HG02884 (cell line): ENCODE data around the gene CIART.
"Not testable (repeated sequence)": the region's sequence is repeated elsewhere in the genome, so short reads cannot be mapped to it uniquely, and the experiment has no call there.

Experiments used
- ATAC-seq: cut with Tn5 transposase; IDR thresholded peaks from one replicate; pipeline ENCODE4 v1.9.1; 2021; ENCODE audit warnings: mild to moderate bottlenecking, moderate library complexity; ENCODE audit not compliant: unreplicated experiment

The CIART gene

DNA sequence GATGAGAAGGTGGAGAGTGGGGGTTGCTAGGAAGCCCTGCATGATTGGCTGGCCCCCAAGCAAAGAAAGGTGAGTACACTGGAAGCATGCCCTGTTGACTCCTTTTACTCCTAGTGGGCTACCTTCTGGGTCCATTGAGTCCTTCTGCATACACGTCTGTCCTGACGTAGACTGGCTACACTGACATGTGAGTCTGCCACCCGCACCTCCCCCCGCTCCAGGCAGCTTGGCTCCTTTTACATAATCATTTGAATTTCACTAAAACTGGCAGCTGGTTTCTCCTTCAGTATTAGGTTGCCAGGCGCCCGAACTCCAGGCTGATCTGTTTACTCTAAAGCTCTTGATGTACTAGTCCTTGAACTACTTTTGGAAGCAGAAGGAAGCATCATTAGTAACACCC is 20.0 kb downstream of the CIART start:
- ATAC-seq = no peak

DNA sequence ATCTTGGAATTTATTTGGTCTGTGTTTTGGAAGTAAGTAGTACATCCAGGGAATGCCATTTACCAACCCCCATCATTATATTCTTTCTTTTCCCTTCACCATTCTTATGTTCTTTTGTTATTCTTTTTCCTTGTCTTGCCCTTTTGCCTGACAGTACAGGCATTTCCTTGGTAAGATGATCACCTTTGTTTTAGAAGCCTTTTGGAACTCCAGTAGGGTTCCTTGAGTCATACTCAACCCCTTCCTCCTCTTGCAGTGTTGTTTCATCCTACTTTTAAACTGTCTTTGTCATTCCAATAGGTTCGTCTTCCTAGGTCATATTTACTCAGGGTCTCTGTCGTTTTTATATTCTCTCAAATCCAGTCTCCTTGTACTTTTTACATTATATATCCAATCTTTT is 20.5 kb downstream of the CIART start:
- no peak for ATAC-seq

GRCh38 chr1:150308585-150308984 is 26.2 kb downstream of the CIART start:
- ATAC-seq = not testable (repeated sequence)

DNA sequence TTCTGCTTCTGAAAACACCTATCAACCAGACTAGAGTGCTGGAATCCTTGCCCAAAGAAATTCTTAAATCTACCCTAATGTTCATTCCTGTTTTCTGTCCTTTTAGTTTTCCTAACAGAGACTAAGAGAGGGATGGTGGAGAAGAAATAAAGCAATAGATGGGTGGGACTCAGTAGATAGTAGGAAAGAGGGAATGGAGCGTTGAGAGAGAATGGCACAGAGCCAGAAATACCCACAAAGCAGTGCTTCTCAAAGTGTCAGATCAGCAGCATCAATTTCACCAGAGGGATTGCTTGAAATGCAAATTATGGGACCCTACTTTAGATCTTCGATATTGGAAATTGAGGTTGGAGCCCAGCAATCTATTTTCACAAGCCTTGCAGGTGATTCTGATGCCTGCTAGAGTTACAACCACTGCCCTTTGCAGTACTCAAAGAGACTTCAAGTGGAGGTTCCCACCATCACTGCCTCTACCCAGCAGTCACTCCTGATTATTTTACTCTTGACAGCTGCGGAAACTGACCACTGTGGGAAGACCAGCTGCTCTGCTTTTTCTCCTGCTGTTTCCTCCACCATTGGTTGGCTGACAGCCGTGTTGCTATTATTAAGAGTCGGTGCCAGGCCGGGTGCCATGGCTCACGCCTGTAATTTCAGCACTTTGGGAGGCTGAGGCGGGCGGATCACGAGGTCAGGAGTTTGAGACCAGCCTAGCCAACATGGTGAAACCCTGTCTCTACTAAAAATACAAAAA is 27.6 kb downstream of the CIART start:
- ATAC-seq = no peak

DNA sequence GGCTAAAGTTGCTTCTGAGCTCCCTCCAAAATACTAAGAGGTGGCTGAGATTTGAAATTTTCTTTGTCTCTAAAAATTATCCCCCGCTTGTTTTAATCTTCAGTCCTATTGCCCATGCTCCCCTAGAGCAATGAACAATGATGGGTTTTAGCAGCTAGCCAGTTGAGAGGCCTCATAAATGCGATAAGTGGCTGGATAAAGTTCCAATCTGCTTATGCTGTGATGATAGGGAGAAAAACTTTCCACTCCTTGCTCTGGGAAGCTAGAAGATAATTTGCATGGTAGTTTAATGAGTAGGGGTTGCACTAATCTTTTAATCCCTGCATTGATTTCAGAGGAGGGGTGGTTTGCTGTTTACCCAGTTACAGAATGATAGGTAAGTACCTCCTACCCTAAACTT is 29.4 kb downstream of the CIART start:
- ATAC-seq = no peak

- ATAC-seq = not testable (repeated sequence)
These were observed 32.3 kb downstream of the CIART start for GRCh38 chr1:150314691-150315090.

DNA sequence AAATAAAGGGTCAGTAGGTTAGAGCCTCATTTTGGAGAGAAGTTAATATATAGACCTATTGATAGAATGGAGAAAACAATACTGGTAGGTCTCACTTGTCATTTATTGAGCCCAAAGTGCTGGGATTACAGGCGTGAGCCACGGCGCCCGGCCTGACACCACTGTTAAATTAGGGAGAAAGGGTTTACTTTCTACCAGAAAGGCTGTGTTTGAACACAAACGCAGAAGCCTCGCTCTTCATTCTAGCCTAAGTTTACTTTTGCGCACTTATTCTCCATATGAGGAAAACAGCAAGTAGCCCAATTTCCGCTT is 38.3 kb downstream of the CIART start:
- ATAC-seq = no peak

- no peak for ATAC-seq
These were observed 39.4 kb downstream of the CIART start for GRCh38 chr1:150321826-150322166.

DNA sequence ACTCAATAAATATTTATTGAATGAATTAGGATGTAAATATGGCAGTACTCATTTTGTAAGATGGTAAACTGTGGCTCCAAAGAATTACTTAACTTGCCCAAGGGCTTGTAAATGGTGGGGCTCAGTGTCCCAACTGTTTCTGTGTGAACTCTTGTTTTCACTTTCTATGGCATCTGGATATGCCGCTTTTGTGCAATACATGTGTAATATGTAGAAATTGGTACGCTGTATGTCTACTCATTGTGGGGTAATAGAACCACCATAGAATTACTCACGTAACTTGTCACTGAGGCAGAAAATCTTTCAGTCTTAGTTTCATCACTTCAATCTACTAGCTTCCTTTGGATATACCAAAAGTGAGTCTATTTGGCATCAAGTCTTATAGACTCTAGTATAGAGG is 40.0 kb downstream of the CIART start:
- ATAC-seq = no peak

- ATAC-seq = no peak
These were observed 50.4 kb downstream of the CIART start for GRCh38 chr1:150332651-150333290.
